HG03439 (cell line): ENCODE measurements around the gene ASB1.

ENCODE experiments used
- ATAC-seq: cut with Tn5 transposase; IDR thresholded peaks from one replicate; pipeline ENCODE4 v1.9.1; 2021; ENCODE audit warnings: mild to moderate bottlenecking, moderate library complexity; ENCODE audit not compliant: unreplicated experiment

Gene ASB1

DNA sequence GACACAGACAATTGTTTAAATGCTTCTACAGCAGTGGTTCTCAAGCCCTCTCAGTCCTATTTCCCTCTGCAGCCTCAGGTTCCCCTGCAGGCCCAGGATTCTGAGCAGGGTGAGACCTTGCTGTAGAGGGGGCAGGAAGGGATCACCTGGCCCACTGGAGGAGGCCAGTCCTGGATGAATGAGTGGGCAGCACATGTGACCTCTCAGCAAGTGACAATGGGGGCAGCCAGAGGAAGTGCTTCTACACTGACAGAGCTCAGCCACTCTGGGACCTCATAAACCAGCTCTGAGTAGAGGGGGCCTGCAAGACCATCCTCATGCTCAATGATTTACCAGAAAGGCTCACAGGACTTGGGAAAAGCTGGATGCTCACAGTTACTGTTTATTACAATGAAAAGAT is 63.2 kb downstream of the ASB1 start:
- ATAC-seq, result no peak

DNA sequence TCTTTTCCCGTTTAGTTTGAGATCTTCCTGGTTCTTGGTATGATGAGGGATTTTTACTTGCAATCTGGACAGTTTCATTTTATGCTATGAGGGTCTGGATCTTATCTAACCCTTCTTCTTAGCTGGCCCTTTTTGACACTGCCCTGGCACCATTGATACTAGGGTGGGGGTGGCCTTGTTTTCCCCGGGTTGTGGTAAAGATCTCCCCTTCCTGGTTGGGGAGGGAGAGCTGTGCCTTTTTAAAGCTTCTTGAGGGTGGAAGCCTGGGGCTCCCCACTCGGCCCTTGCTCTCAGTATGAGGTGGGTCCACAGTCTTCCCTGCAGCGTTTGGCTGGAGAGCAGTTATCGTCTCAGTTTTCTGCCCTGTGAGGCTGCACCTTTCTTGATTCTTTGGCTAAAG is 66.1 kb downstream of the ASB1 start:
- ATAC-seq, result no peak

DNA sequence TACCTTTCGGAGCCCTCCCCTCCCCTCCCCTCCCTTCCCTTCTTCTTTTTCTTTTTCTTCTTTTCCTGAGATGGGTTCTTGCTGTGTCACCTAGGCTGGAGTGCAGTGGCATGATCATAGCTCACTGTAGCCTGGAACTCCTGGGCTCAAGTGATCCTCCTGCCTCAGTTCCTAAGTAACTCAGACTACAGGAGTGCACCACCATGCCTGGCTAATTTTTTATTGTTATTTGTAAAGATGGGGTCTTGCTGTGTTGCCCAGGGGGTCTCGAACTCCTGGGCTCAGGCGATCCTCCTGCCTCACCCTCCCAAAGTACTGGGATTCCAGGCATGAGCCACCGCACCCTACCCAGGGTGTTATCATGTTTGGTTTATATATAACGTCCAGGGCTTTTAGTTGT is 66.7 kb downstream of the ASB1 start:
- no peak for ATAC-seq

DNA sequence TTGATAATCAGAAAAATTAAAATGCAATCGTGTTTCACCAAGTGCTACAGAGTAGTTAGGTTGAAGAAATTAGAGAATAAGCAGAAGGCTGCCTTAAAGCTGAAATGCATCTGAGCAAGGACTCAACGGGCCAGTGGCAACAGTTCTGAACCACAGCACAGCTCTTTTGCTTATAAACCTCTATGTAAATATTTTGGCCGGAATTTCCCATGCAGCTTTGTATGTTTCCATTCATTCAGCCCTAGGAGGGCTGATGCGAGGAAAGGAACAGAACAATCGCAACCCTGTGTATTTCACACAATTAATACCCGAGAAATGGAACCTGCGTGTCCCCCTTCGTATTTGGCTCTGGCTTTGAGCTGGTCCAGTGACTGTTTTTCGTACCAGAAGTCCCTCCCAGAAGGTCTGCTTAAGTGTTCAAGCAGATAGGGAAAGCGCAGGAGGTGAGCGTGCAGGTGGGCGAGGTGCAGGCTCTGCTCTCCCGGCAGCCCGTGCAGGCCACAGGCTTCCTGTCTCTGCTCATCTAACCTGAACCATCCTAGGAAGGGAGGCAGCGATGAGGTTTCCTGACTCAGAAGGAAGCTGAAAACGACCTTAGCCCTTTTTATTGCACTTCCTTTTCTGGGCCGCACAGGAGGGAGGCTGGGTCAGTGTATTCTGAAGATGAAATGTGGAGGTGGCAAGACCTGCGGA is 67.3 kb downstream of the ASB1 start:
- no peak for ATAC-seq

- no peak for ATAC-seq
Measured at GRCh38 chr2:238494573-238494961, 67.8 kb downstream of the ASB1 start.

DNA sequence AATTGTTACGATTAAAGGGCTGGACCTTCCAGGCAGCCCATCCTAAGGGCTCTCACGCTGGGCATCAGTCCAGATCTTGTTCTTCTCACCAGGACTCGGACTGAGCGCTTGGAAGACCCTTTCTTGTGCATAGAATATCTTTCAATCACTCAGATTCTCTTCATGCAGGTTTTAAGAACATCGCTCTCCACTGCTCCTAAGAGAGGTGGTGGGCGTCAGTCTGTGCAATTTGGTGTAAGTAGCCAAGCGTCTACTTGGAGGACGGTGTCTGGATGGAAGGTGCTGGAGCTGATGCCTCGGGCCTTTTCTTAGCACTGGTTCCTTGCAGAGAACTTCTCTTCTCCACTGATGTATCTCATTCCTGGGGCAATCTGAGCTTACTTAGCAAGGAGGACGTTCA is 68.7 kb downstream of the ASB1 start:
- ATAC-seq, result no peak

GRCh38 chr2:238496756-238497609 is 70.3 kb downstream of the ASB1 start:
- no peak for ATAC-seq

GRCh38 chr2:238497610-238498005 is 70.9 kb downstream of the ASB1 start:
- ATAC-seq, result no peak

DNA sequence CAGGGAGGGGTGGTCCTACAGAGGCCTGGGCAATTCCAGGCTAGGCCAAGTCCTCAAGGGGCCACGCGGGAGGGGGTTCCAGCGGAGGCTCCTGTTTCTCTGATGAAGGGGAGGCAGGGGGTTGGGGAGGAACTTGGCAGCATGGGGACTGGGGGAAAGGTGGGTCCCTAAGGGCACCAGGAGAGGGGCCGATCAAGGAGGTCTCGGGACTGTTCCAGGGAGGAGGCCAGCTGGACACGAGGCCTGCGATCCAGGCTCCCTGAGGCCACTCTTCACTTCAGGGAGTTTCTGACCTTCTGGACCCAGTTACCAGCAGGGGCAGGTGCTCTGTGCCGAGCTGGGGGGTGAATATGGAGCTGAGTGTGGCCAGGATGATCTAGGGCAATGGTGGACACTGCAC is 71.5 kb downstream of the ASB1 start:
- ATAC-seq, result no peak

DNA sequence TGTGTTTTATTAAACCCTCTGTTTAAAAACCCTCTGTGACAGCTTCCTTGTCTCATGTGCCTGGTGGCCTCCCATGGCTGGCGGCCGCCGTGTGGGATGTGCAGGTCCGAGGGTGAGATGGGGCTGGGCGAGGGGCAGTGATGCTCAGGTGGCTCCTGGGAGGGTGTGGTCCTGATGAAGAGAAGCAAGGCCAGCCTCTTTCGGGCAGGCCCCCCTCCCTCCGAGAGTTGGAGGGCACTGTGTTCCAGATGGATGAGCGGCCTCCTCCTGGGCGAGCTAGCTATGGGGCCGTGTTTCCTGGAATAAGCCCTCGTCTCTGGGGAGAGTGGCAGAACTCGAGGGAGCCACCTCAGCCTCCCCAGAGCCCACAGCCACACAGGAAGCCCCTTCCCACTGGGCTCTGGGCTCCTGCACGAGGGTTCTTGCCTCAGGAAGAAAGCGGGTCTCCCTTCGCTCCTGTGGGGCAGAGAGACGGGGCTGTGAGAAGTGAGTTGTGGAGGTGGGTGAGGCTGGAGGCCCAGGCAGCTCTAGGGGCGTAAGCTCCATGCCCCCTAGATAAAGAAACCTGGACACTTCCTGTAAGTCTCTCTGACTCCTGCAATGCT is 72.1 kb downstream of the ASB1 start:
- no peak for ATAC-seq

GRCh38 chr2:238499731-238500580 is 73.2 kb downstream of the ASB1 start:
- no peak for ATAC-seq

DNA sequence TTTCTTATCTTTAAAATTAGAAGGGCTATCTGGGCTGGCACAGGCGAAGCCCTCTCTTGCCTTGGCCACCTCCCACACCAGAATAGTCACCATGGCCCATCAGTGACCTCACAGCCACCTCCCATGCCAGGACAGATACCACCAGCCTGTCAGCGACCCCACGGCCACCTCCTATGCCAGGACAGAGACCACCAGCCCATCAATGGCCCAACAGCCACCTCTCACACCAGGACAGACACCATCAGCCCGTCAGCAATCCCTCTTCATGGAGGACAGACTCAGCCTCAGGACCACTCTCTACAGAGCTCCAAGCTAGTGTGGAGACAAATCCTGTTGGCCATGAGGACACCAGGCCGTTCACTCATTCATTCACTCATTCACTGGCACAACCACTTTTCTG is 74.6 kb downstream of the ASB1 start:
- no peak for ATAC-seq
